Stimulated activated CD4-positive, alpha-beta T cell treated with anti-CD3 and anti-CD28 coated beads, Interleukin-1b, Interleukin-23, amount 100 ng/mL, for 1 hour (primary cell): Measurements from ENCODE around the gene ABRACL.

Source experiments
- DNase-seq, 2 donors: peaks; one replicate each; pipeline ENCODE4 v3.0.0-alpha.2; 2020; ENCODE audit warnings: low read depth in 2 of 2

The ABRACL gene

GRCh38 chr6:139054001-139054400 lies 25.5 kb downstream of the ABRACL start:
- no peak for DNase-seq

- no peak for DNase-seq
Observed at GRCh38 chr6:139055709-139056108, 27.2 kb downstream of the ABRACL start.

- DNase-seq, result no peak
Observed at GRCh38 chr6:139058029-139058428, 29.5 kb downstream of the ABRACL start.

- DNase-seq, result no peak
Observed at GRCh38 chr6:139060332-139060731, 31.8 kb downstream of the ABRACL start.

GRCh38 chr6:139062932-139063646 lies 34.5 kb downstream of the ABRACL start:
- no peak for DNase-seq

- DNase-seq, result no peak
Observed at GRCh38 chr6:139064981-139065665, 36.6 kb downstream of the ABRACL start.

- no peak for DNase-seq
Observed at GRCh38 chr6:139066080-139066479, 37.5 kb downstream of the ABRACL start.

GRCh38 chr6:139068846-139069245 lies 40.3 kb downstream of the ABRACL start:
- DNase-seq, result no peak

GRCh38 chr6:139073118-139073517 lies 44.6 kb downstream of the ABRACL start:
- DNase-seq, result no peak

- DNase-seq, result no peak
Observed at GRCh38 chr6:139079018-139079417, 50.5 kb downstream of the ABRACL start.

- no peak for DNase-seq
Observed at GRCh38 chr6:139080255-139080920, 51.8 kb downstream of the ABRACL start.

GRCh38 chr6:139081471-139081870 lies 52.9 kb downstream of the ABRACL start:
- DNase-seq, result no peak

- no peak for DNase-seq
Observed at GRCh38 chr6:139082370-139082769, 53.8 kb downstream of the ABRACL start.

GRCh38 chr6:139091826-139092225 lies 63.3 kb downstream of the ABRACL start:
- no peak for DNase-seq
